Activated CD8-positive, alpha-beta memory T cell treated with anti-CD3 and anti-CD28 coated beads for 24 hours (primary cell): Measurements from ENCODE around the gene C8B.

Experiments used
- DNase-seq: peaks from one replicate; pipeline ENCODE4 v3.0.0-alpha.2; 2020

The C8B gene

DNA sequence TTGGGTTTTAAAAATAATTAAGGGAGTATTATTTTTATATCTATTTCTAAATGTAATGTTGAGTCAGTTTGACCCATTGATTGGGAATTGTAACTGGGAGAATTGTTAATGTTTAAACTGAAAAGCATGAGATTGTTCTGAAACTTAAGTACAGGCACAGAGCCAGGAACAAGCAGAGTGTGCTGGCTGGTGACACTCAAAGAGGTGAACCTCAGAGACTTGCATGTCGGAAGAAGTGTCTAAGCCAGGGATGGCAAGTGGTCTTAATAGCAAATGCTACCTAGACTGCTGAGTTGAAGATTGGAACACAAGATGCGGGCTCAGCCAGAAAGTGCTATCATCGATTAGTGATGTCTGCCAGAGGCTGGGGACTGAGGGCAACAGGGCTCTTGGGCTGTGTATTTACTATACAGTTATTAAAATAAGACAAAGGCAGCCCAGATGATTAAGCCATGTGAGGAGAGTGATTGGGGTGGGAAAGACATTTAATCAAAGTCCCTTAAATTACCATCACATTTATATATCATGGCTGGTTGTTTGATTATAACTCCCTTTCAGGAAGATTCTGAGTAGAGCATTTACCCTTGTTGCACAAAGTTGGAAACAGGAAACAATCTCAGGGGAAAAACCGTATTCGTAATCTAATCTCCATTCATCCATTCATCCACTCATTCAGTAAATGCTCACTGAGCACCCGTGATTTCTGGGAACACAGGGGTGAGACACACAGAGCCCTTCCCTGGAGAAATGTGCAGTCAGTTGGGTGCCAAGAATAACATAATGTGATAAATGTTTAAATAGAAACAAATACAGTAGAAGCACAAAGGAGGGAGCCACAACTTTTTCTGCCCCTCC, 68.4 kb downstream of the C8B start:
- DNase-seq = no peak

DNA sequence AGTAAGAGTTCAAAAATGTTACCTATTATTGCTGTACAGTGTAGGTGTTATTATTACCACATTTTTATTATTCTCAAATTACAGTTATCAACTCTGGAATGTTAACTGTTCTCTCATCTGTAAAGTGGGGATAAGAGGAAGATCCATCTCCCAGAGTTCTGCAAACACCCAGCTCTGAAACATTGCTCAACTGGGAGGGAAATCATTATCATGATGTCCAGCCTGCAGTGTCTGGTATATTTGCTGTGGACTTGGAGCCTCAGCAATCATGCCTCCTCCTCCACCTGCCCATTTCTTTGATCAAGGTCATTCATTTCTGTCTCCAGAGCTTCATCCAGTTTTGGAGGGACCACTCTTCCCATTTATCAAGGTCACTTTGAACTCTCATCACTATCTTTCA, 71.8 kb downstream of the C8B start:
- DNase-seq = no peak

GRCh38 chr1:56890229-56890628, 75.6 kb downstream of the C8B start:
- DNase-seq = no peak

- no peak for DNase-seq
These were observed 84.4 kb downstream of the C8B start for GRCh38 chr1:56881417-56881816.

GRCh38 chr1:56880774-56881173, 85.0 kb downstream of the C8B start:
- DNase-seq = no peak
